Hindlimb muscle (tissue), 1 donor: ENCODE results near the gene TCEAL3. TPM values are rescaled to one million over a fixed set of nuclear protein-coding genes. Genes with fewer than 3 reads are reported as not detected.

ENCODE experiments used
- polyA plus RNA-seq: library from polyadenylated mRNA; unstranded; fragments of 120-200 nt; gene quantifications from one replicate; pipeline ENCODE4 v1.2.1, GENCODE V29; 2013; ENCODE audit not compliant: insufficient read length

TCEAL3 gene
- polyA plus RNA-seq, 1 donor, result 10.5 TPM

Other genes with a start within 250 kb of the TCEAL3 start
- 115 TPM for gene BEX3, start 231.4 kb upstream of the TCEAL3 start, polyA plus RNA-seq
- gene RAB40A, start 88.5 kb upstream of the TCEAL3 start, polyA plus RNA-seq, result 0.89 TPM
- 74.8 TPM for gene TCEAL4, start 22.4 kb upstream of the TCEAL3 start, polyA plus RNA-seq
- gene TCEAL1, start 21.0 kb downstream of the TCEAL3 start, polyA plus RNA-seq, result 47.0 TPM
- gene MORF4L2, start 78.7 kb downstream of the TCEAL3 start, polyA plus RNA-seq, result 192 TPM
- 1.1 TPM for gene TMEM31, start 102.9 kb downstream of the TCEAL3 start, polyA plus RNA-seq
- gene PLP1, start 168.9 kb downstream of the TCEAL3 start, polyA plus RNA-seq, result 47.7 TPM
- 22.6 TPM for gene RAB9B, start 224.3 kb downstream of the TCEAL3 start, polyA plus RNA-seq